ENCODE measurements around the gene MEX3B.
A peak's percentile ranks its signal among the peaks of the same experiment; 100 is the strongest.

Gene MEX3B

DNA sequence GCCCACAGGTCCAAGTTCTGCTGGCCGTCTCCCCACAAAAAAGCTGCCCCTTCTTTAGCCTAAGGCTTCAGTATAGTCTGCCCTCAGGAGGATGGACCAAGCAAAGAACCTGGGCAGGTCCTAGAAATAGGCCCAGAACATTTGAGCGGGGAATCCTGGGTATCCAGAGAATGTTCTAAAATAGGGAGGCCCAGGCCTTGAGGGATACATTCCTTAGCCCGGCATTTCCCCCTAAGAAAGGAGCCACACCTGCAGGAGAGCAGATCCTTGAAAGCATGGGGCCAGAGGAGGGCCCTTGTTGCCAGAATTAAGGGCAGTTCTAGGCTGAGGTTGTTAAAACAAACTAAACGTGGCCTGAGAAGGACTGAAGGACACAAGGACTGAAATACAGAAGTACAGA, 20.6 kb upstream of the MEX3B start:
- no peak overlapping the region for H2BK120ac ChIP-seq (ENCODE audit: low read depth, low read length)
- H3K27me3 ChIP-seq (ENCODE audit: insufficient read depth, low read length, poor library complexity): peaks cover 4% of the 10 kb centered on the region
- no peak overlapping the region for H3K9ac ChIP-seq (ENCODE audit: low read length)
- no peaks in the 10 kb centered on the region for H3K4me1 ChIP-seq (ENCODE audit: control insufficient read depth, low read depth, low read length)
- no peak overlapping the region for H2AK5ac ChIP-seq (ENCODE audit: low read length)
- no peak overlapping the region for H3K27ac ChIP-seq (ENCODE audit: low read depth, low read length)
- WGBS (ENCODE audit: extremely low coverage, insufficient coverage, low lambda C conversion rate): no CpG with 5 or more reads among the region's 4 CpGs
- no peak overlapping the region for H3K4ac ChIP-seq (ENCODE audit: low read depth, low read length)
- no peaks in the 10 kb centered on the region for H3K79me1 ChIP-seq (ENCODE audit: low read length)
- no peaks in the 10 kb centered on the region for H3K79me2 ChIP-seq (ENCODE audit: control insufficient read depth, insufficient read depth, low read length)
- no peak overlapping the region for H3K4me3 ChIP-seq (ENCODE audit: low read length)
- DNase-seq: peak; percentile 41
- H2BK5ac ChIP-seq (ENCODE audit: low read length): no peak overlapping the region
- no peaks in the 10 kb centered on the region for H3K36me3 ChIP-seq (ENCODE audit: control insufficient read depth, insufficient read depth, low read length)
- no peak overlapping the region for H4K8ac ChIP-seq (ENCODE audit: low read depth, low read length)
- H3K4me2 ChIP-seq (ENCODE audit: low read length): no peak overlapping the region
- H2BK15ac ChIP-seq (replicated peaks; ENCODE audit: low read depth): no peak overlapping the region
- H3K18ac ChIP-seq (ENCODE audit: low read length): no peak overlapping the region
- H3K56ac ChIP-seq (ENCODE audit: low read length): no peak overlapping the region
- H3K23ac ChIP-seq (ENCODE audit: low read length): no peak overlapping the region
- no peak overlapping the region for H4K5ac ChIP-seq (ENCODE audit: low read length)

DNA sequence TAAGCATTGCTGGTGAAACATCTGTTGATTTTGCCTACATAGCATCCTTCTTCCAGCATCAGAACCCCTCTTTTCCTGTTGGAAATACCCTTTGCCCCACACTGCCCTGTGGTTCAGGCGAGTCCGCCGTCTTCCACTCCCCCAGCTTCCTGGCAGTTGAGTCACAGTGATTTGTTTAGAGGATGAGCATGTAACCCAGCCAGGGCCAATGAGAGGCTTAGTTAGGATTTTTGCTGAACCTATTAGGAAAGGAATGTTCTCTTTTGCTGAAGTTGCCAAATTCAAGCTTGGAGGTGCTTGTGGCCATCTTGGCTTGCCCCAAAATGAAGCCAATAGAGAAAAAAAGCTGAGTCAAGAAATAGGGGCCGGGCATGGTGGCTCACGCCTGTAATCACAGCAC, 19.0 kb upstream of the MEX3B start:
- Histone ChIP-seq H3K23ac (ENCODE audit: low read length) (no peak overlapping the region), H3K27ac (ENCODE audit: low read depth, low read length) (no peak overlapping the region), H3K9ac (ENCODE audit: low read length) (no peak overlapping the region), H2BK5ac (ENCODE audit: low read length) (no peak overlapping the region), H2BK15ac (replicated peaks; ENCODE audit: low read depth) (no peak overlapping the region), H3K4me3 (ENCODE audit: low read length) (no peak overlapping the region), H3K4me1 (ENCODE audit: control insufficient read depth, low read depth, low read length) (no peaks in the 10 kb centered on the region), H3K18ac (ENCODE audit: low read length) (no peak overlapping the region), H3K79me1 (ENCODE audit: low read length) (no peaks in the 10 kb centered on the region), H4K8ac (ENCODE audit: low read depth, low read length) (no peak overlapping the region), H2BK120ac (ENCODE audit: low read depth, low read length) (no peak overlapping the region), H3K4me2 (ENCODE audit: low read length) (no peak overlapping the region), H4K5ac (ENCODE audit: low read length) (no peak overlapping the region), H2AK5ac (ENCODE audit: low read length) (no peak overlapping the region), H3K27me3 (ENCODE audit: insufficient read depth, low read length, poor library complexity) (peaks cover 4% of the 10 kb centered on the region), H3K4ac (ENCODE audit: low read depth, low read length) (no peak overlapping the region), H3K79me2 (ENCODE audit: control insufficient read depth, insufficient read depth, low read length) (no peaks in the 10 kb centered on the region), H3K56ac (ENCODE audit: low read length) (no peak overlapping the region), H3K36me3 (ENCODE audit: control insufficient read depth, insufficient read depth, low read length) (no peaks in the 10 kb centered on the region)
- DNase-seq: no peak
- no CpG with 5 or more reads among the region's 5 CpGs for WGBS (ENCODE audit: extremely low coverage, insufficient coverage, low lambda C conversion rate)

- H3K79me2 ChIP-seq (ENCODE audit: control insufficient read depth, insufficient read depth, low read length): no peaks in the 10 kb centered on the region
- H3K23ac ChIP-seq (ENCODE audit: low read length): no peak overlapping the region
- peak; percentile 34 for DNase-seq
- no peaks in the 10 kb centered on the region for H3K36me3 ChIP-seq (ENCODE audit: control insufficient read depth, insufficient read depth, low read length)
- no peak overlapping the region for H4K8ac ChIP-seq (ENCODE audit: low read depth, low read length)
- H3K4ac ChIP-seq (ENCODE audit: low read depth, low read length): no peak overlapping the region
- H3K4me3 ChIP-seq (ENCODE audit: low read length): no peak overlapping the region
- peaks cover 2% of the 10 kb centered on the region for H3K4me1 ChIP-seq (ENCODE audit: control insufficient read depth, low read depth, low read length)
- H2BK5ac ChIP-seq (ENCODE audit: low read length): no peak overlapping the region
- H3K9ac ChIP-seq (ENCODE audit: low read length): peak overlapping the region; percentile 0
- peak overlapping the region; percentile 4 for H3K4me2 ChIP-seq (ENCODE audit: low read length)
- peak overlapping the region; percentile 26 for H3K56ac ChIP-seq (ENCODE audit: low read length)
- H2AK5ac ChIP-seq (ENCODE audit: low read length): no peak overlapping the region
- no peak overlapping the region for H2BK15ac ChIP-seq (replicated peaks; ENCODE audit: low read depth)
- no peak overlapping the region for H3K18ac ChIP-seq (ENCODE audit: low read length)
- no CpG with 5 or more reads among the region's 20 CpGs for WGBS (ENCODE audit: extremely low coverage, insufficient coverage, low lambda C conversion rate)
- no peak overlapping the region for H4K5ac ChIP-seq (ENCODE audit: low read length)
- H3K79me1 ChIP-seq (ENCODE audit: low read length): no peaks in the 10 kb centered on the region
- no peak overlapping the region for H2BK120ac ChIP-seq (ENCODE audit: low read depth, low read length)
- H3K27me3 ChIP-seq (ENCODE audit: insufficient read depth, low read length, poor library complexity): peaks cover 5% of the 10 kb centered on the region
- no peak overlapping the region for H3K27ac ChIP-seq (ENCODE audit: low read depth, low read length)
These were observed 16.9 kb upstream of the MEX3B start for GRCh38 chr15:82062479-82063454.

DNA sequence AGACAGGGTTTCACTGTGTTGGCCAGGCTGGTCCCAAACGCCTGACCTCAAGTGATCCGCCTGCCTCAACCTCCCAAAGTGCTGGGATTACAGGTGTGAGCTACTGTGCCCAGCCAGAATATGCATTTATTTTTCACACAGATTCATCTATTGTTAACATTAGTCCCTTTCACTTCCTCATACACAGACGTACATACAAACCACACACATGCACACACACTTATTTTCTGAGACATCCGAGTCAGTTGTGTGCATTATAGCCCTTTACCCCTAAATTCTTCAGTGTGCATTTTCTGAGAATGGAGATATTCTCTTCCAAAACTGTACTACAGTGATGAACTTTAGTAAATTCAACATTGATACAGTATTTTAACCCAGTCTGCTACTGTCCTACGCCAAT, 15.0 kb upstream of the MEX3B start:
- no peak for DNase-seq
- no peaks in the 10 kb centered on the region for H3K36me3 ChIP-seq (ENCODE audit: control insufficient read depth, insufficient read depth, low read length)
- no peak overlapping the region for H3K27ac ChIP-seq (ENCODE audit: low read depth, low read length)
- H3K23ac ChIP-seq (ENCODE audit: low read length): no peak overlapping the region
- H4K8ac ChIP-seq (ENCODE audit: low read depth, low read length): no peak overlapping the region
- no peak overlapping the region for H3K4me3 ChIP-seq (ENCODE audit: low read length)
- H3K27me3 ChIP-seq (ENCODE audit: insufficient read depth, low read length, poor library complexity): peaks cover 9% of the 10 kb centered on the region
- H3K79me2 ChIP-seq (ENCODE audit: control insufficient read depth, insufficient read depth, low read length): no peaks in the 10 kb centered on the region
- H3K18ac ChIP-seq (ENCODE audit: low read length): no peak overlapping the region
- H4K5ac ChIP-seq (ENCODE audit: low read length): no peak overlapping the region
- H3K9ac ChIP-seq (ENCODE audit: low read length): no peak overlapping the region
- H3K4ac ChIP-seq (ENCODE audit: low read depth, low read length): no peak overlapping the region
- no peaks in the 10 kb centered on the region for H3K79me1 ChIP-seq (ENCODE audit: low read length)
- no peak overlapping the region for H3K56ac ChIP-seq (ENCODE audit: low read length)
- peaks cover 8% of the 10 kb centered on the region for H3K4me1 ChIP-seq (ENCODE audit: control insufficient read depth, low read depth, low read length)
- H2BK15ac ChIP-seq (replicated peaks; ENCODE audit: low read depth): no peak overlapping the region
- H2BK120ac ChIP-seq (ENCODE audit: low read depth, low read length): no peak overlapping the region
- H3K4me2 ChIP-seq (ENCODE audit: low read length): no peak overlapping the region
- H2BK5ac ChIP-seq (ENCODE audit: low read length): no peak overlapping the region
- H2AK5ac ChIP-seq (ENCODE audit: low read length): no peak overlapping the region
- 100% methylated on average over 1 of the region's 5 CpGs for WGBS (ENCODE audit: extremely low coverage, insufficient coverage, low lambda C conversion rate)

- H2AK5ac ChIP-seq (ENCODE audit: low read length): no peak overlapping the region
- no peaks in the 10 kb centered on the region for H3K79me1 ChIP-seq (ENCODE audit: low read length)
- no peaks in the 10 kb centered on the region for H3K79me2 ChIP-seq (ENCODE audit: control insufficient read depth, insufficient read depth, low read length)
- H3K18ac ChIP-seq (ENCODE audit: low read length): no peak overlapping the region
- no peak overlapping the region for H2BK15ac ChIP-seq (replicated peaks; ENCODE audit: low read depth)
- no peaks in the 10 kb centered on the region for H3K36me3 ChIP-seq (ENCODE audit: control insufficient read depth, insufficient read depth, low read length)
- no peak overlapping the region for H3K9ac ChIP-seq (ENCODE audit: low read length)
- no peak overlapping the region for H2BK120ac ChIP-seq (ENCODE audit: low read depth, low read length)
- H4K8ac ChIP-seq (ENCODE audit: low read depth, low read length): no peak overlapping the region
- no peak overlapping the region for H3K23ac ChIP-seq (ENCODE audit: low read length)
- peaks cover 8% of the 10 kb centered on the region for H3K4me1 ChIP-seq (ENCODE audit: control insufficient read depth, low read depth, low read length)
- DNase-seq: no peak
- 63% methylated on average over 1 of the region's 2 CpGs for WGBS (ENCODE audit: extremely low coverage, insufficient coverage, low lambda C conversion rate)
- no peak overlapping the region for H3K56ac ChIP-seq (ENCODE audit: low read length)
- H2BK5ac ChIP-seq (ENCODE audit: low read length): no peak overlapping the region
- H3K4me2 ChIP-seq (ENCODE audit: low read length): peak overlapping the region; percentile 4
- H3K4ac ChIP-seq (ENCODE audit: low read depth, low read length): no peak overlapping the region
- no peak overlapping the region for H3K4me3 ChIP-seq (ENCODE audit: low read length)
- peaks cover 9% of the 10 kb centered on the region for H3K27me3 ChIP-seq (ENCODE audit: insufficient read depth, low read length, poor library complexity)
- H3K27ac ChIP-seq (ENCODE audit: low read depth, low read length): no peak overlapping the region
- H4K5ac ChIP-seq (ENCODE audit: low read length): no peak overlapping the region
These were observed 12.8 kb upstream of the MEX3B start for GRCh38 chr15:82058517-82059204.
